GM12874 (cell line): Measurements from ENCODE around the gene ZNF451.
"Not testable (repeated sequence)": the region's sequence is repeated elsewhere in the genome, so short reads cannot be mapped to it uniquely, and the experiment has no call there.

Experiments used
- TF ChIP-seq, protein P1 (sequence below): IDR thresholded peaks from 2 replicates; pipeline ENCODE4 v1.5.1; 2011; ENCODE audit warnings: low read depth, mild to moderate bottlenecking, control low read depth, low read length, moderate library complexity; ENCODE audit not compliant: insufficient read depth

Gene ZNF451, protein sequence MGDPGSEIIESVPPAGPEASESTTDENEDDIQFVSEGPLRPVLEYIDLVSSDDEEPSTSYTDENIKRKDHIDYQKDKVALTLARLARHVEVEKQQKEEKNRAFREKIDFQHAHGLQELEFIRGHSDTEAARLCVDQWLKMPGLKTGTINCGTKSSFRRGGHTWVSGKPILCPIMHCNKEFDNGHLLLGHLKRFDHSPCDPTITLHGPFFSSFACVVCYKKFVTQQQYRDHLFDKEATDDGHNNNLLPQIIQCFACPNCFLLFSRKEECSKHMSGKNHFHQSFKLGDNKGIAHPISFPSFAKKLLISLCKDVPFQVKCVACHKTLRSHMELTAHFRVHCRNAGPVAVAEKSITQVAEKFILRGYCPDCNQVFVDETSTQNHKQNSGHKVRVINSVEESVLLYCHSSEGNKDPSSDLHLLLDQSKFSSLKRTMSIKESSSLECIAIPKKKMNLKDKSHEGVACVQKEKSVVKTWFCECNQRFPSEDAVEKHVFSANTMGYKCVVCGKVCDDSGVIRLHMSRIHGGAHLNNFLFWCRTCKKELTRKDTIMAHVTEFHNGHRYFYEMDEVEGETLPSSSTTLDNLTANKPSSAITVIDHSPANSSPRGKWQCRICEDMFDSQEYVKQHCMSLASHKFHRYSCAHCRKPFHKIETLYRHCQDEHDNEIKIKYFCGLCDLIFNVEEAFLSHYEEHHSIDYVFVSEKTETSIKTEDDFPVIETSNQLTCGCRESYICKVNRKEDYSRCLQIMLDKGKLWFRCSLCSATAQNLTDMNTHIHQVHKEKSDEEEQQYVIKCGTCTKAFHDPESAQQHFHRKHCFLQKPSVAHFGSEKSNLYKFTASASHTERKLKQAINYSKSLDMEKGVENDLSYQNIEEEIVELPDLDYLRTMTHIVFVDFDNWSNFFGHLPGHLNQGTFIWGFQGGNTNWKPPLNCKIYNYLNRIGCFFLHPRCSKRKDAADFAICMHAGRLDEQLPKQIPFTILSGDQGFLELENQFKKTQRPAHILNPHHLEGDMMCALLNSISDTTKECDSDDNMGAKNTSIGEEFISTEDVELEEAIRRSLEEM

DNA sequence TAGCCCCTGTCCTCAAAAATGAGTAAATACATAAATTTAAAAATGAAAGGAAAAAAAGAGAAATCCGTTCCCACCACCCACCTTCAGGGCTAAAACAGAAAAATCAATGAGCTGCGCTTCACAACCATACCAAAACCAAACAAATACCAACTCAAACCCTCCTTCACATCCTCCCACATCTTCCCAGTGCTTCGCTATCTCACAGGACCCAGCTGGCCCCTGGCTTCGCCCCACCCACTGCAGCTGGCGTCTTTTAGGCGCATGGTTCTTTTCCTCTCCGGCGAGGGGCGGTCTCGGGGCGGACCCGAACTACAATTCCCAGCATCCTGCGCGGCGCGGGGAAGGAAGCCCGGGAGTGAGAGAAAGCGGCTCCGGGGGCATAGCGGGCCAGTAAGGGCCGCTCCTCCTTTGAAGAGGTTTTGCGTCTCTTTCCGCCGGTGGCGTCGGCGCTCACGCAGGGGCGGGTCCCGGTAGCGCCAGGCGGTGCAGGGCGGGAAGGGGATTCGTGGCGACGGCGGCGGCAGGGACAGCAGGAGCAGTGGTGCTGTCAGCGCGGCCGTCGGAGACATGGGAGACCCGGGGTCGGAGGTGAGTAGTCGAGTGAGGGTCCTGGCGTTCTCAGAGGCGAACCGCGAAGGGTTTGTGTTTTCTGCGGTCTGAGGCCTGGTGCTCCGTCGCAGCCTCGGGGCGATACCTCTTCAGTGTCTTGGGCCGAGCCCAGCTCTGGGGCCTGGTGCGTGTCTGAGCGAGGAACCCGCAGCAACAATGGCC, at the start of gene ZNF451:
Gene ZNF451, plus strand, starts transcription at position 502 of the 771 bp plus-strand sequence. Its CDS starts 66 bp downstream, at position 568.
- TF ChIP-seq, protein P1, sequence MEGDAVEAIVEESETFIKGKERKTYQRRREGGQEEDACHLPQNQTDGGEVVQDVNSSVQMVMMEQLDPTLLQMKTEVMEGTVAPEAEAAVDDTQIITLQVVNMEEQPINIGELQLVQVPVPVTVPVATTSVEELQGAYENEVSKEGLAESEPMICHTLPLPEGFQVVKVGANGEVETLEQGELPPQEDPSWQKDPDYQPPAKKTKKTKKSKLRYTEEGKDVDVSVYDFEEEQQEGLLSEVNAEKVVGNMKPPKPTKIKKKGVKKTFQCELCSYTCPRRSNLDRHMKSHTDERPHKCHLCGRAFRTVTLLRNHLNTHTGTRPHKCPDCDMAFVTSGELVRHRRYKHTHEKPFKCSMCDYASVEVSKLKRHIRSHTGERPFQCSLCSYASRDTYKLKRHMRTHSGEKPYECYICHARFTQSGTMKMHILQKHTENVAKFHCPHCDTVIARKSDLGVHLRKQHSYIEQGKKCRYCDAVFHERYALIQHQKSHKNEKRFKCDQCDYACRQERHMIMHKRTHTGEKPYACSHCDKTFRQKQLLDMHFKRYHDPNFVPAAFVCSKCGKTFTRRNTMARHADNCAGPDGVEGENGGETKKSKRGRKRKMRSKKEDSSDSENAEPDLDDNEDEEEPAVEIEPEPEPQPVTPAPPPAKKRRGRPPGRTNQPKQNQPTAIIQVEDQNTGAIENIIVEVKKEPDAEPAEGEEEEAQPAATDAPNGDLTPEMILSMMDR, result no peak

DNA sequence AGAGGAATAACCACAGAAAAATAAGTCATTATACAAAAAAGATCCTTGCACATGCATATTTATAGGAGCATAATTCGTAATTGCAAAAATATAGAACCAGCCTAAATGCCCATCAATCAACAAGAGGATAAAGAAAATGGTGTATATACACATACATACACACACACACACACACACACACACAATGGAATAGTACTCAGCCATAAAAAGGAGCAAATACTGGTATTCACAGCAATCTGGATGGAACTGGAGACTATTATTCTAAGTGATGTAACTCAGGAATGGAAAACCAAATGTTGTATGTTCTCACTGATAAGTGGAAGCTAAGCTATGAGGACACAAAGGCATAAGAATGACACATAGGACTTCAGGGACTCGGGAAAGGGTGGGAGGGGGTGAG, 45.4 kb upstream of the ZNF451 start:
- TF ChIP-seq, protein P1, result no peak

DNA sequence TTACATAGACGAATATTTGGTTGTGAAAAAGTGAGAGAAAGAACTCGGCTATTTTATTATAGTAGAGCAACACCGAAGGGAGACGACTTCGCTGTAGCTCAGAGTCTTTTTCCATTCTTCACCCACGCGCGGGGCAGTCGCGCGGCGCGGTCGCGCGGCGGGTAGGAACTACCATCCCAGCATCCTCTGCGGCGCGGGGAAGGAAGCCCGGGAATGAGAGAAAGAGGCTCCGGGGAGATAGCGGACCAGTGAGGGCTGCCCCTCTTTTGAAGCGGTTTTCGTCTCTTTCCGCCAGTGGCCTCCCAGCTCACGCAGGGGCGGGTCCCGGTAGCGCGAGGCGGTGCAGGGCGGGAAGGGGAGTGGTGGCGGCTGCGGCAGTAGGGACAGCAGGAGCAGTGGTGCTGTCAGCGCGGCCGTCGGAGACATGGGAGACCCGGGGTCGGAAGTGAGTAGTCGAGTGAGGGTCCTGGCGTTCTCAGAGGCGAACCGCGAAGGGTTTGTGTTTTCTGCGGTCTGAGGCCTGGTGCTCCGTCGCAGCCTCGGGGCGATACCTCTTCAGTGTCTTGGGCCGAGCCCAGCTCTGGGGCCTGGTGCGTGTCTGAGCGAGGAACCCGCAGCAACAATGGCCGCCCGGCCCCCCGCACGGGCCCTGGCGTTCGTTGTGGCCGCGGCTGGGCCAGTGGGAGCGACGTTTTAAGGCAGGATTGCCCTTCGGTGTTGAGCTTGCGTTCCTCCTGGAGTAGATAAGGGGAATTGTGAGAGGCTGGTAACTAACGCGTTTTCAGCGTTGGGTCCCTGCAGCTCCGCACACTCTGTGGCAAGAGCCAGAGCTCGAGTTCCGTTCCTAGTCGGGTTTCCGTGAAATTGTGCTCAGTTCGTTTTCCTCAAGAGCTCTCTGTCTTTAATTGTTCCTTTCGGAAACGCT, 43.4 kb upstream of the ZNF451 start, which contains the start of gene KIAA1586:
Gene KIAA1586, plus strand, starts transcription at position 362 of the 925 bp plus-strand sequence. Its CDS starts 63 bp downstream, at position 425.
- TF ChIP-seq, protein P1, result not testable (repeated sequence)

DNA sequence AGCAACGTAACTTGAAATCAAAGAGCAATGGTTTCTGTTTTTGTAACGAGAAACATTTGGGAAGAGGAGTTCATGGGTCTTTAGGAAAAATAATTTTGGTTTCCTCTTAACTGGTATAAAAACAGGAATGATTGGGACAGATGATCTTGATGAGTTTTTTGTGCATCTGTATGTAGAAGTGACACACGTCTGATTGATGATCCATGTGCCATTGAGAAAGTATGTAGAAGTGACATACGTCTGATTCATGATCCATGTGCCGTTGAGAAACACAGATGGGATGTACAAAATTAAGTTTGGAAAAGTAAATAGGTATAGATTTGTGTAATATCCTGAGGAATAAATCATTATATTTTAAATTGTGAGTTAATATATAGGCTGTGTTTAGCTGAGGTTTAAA, 41.4 kb upstream of the ZNF451 start:
- TF ChIP-seq, protein P1, result no peak

DNA sequence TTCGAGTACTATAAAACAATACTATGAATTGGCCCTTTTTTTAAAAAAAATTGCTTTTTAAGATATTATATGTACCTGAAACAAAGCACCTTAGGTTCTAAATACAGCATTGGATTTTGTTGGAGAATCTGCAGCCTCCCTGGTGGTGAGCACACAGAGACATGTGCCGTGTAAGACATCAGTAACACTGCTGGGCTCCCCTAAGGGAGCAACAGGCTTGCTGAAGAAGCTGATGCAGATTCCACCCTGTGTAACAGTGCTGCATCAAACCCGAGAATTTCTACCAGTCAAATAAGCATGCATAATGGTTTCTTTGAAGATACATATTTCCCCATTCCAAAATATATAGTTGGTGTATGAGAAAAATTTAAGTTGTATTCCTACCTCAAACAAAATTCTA, 26.1 kb upstream of the ZNF451 start:
- TF ChIP-seq, protein P1, result no peak

DNA sequence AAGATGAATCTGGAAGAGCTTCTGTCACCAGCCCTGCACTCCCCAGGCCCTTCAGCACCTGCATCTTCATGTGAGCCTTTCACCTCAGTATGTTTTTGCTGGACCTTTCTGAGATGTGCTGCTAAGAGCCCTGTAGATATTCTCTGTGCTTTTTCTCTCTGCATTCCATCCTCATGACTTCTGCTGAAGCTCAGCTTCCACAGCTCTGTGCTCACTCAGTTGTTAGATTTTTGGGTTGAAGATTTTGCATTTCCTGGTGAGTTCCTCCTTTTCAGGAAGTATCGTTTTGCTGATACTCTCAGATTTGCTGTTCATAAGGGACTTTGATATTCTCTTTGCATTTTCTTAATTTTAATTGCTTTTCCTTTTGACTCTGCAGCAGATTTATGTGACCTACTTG, 25.2 kb upstream of the ZNF451 start:
- TF ChIP-seq, protein P1, result no peak
